HCT116 (cell line): ENCODE measurements around the gene CCDC61. TPM values are rescaled to one million over a fixed set of nuclear protein-coding genes. Genes with fewer than 3 reads are reported as not detected.

Experiments
- ATAC-seq: fragments of 200-7000 bp; cut with Tn5 transposase; 2 replicates; pipeline ENCODE4 v1.9.1; 2020; ENCODE audit warnings: mild to moderate bottlenecking, moderate library complexity
- BruUV-seq: library from RNA; stranded (reverse); fragments of 400-500 nt; replicated peaks from 2 replicates; lab custom pipeline; 2021; lab: Mats Ljungman, UMichigan
- CTCF ChIA-PET: fragments of 300-600 bp; sonication (Branson Sonifier 250); formaldehyde crosslinking; loops from one replicate; lab custom pipeline; 2021; ENCODE audit warnings: antibody characterized with exemption; lab: Charles Lee
- POLR2A ChIA-PET: fragments of 300-600, 350-600 bp; sonication (Branson Sonifier 250); formaldehyde crosslinking; loops from one replicate; lab custom pipeline; 2021; ENCODE audit warnings: antibody characterized with exemption; lab: Charles Lee
- RAD21 ChIA-PET, 2 experiments: fragments of 300-600 bp; sonication (Branson Sonifier 250); formaldehyde crosslinking; loops; one replicate each; lab custom pipeline; 2023; ENCODE audit warnings: low total read pairs in 2 of 2; ENCODE audit not compliant: uncharacterized antibody in 2 of 2, unreplicated experiment in 2 of 2, low non-redundant PET in 1 of 2; lab: Charles Lee
- DNase-seq: peaks from one replicate; pipeline ENCODE4 v3.0.0-alpha.2; 2010; ENCODE audit warnings: low read depth, low spot score
- H2AFZ ChIP-seq: fragments of 200-600 bp; shearing (Covaris generic), sonication (generic); 2 replicates; pipeline ENCODE4 v1.6.1; 2017; ENCODE audit warnings: low read depth, mixed run types, mixed read lengths, antibody characterized with exemption, low read length; ENCODE audit not compliant: poor library complexity, severe bottlenecking
- H3K27ac ChIP-seq: 2 replicates; pipeline ENCODE4 v1.5.1; 2012; ENCODE audit warnings: low read depth, low read length
- H3K27me3 ChIP-seq: fragments of 200-600 bp; sonication (generic); 2 replicates; pipeline ENCODE4 v1.6.1; 2016; ENCODE audit warnings: mixed run types, low read length, mixed read lengths; ENCODE audit not compliant: insufficient read depth
- H3K36me3 ChIP-seq, 2 experiments: fragments of 200-500 bp in 1 of 2; fragments of 200-600 bp in 1 of 2; sonication (Bioruptor generic) in 1 of 2; sonication (generic) in 1 of 2; 2 replicates each; pipeline versions ENCODE4 v1.5.1 to v1.6.1; 2014 to 2016; ENCODE audit warnings: low read length in 2 of 2, inconsistent platforms in 1 of 2, mixed read lengths in 1 of 2, mixed run types in 1 of 2; ENCODE audit not compliant: insufficient read depth in 2 of 2, control insufficient read depth in 1 of 2
- H3K4me1 ChIP-seq, 2 experiments: fragments of 200-600 bp in 1 of 2; sonication (generic) in 1 of 2; 2 replicates each; pipeline versions ENCODE4 v1.5.1 to v1.6.1; 2012 to 2017; ENCODE audit warnings: low read length in 2 of 2, inconsistent platforms in 1 of 2, mild to moderate bottlenecking in 1 of 2, mixed read lengths in 1 of 2, mixed run types in 1 of 2, moderate library complexity in 1 of 2; ENCODE audit not compliant: insufficient read depth in 2 of 2, control insufficient read depth in 1 of 2
- H3K4me2 ChIP-seq: fragments of 200-600 bp; sonication (generic); 2 replicates; pipeline ENCODE4 v1.6.1; 2017; ENCODE audit warnings: mixed run types, low read length, mixed read lengths
- H3K4me3 ChIP-seq, 2 experiments: fragments of 200-600 bp in 1 of 2; sonication (generic) in 1 of 2; replicated peaks in 1 of 2; 2 replicates each; pipeline ENCODE4 v1.5.1; 2011 to 2016; ENCODE audit warnings: low read length in 2 of 2, control low read depth in 1 of 2, low read depth in 1 of 2, mild to moderate bottlenecking in 1 of 2, mixed read lengths in 1 of 2, mixed run types in 1 of 2
- H3K79me2 ChIP-seq: fragments of 200-600 bp; sonication (generic); 2 replicates; pipeline ENCODE4 v1.6.1; 2017; ENCODE audit warnings: mild to moderate bottlenecking, mixed run types, low read length, moderate library complexity, mixed read lengths; ENCODE audit not compliant: insufficient read depth
- H3K9ac ChIP-seq: fragments of 200-600 bp; sonication (generic); 2 replicates; pipeline ENCODE4 v1.6.1; 2016; ENCODE audit warnings: low read length, mixed read lengths
- H3K9me2 ChIP-seq: fragments of 200-600 bp; sonication (generic), shearing (Covaris generic); 2 replicates; pipeline ENCODE4 v1.6.1; 2017; ENCODE audit warnings: mixed run types, mild to moderate bottlenecking, moderate library complexity; ENCODE audit not compliant: insufficient read depth
- H3K9me3 ChIP-seq, 2 experiments: fragments of 200-500 bp in 1 of 2; fragments of 200-600 bp in 1 of 2; sonication (Bioruptor generic) in 1 of 2; sonication (generic) in 1 of 2; 2 replicates each; pipeline ENCODE4 v1.6.1; 2014 to 2017; ENCODE audit warnings: low read length in 2 of 2, mixed read lengths in 2 of 2, inconsistent platforms in 1 of 2, low read depth in 1 of 2, mild to moderate bottlenecking in 1 of 2, mixed run types in 1 of 2, moderate library complexity in 1 of 2; ENCODE audit not compliant: control insufficient read depth in 1 of 2, insufficient read depth in 1 of 2
- H4K20me1 ChIP-seq: fragments of 200-600 bp; sonication (generic), shearing (Covaris generic); 2 replicates; pipeline ENCODE4 v1.6.1; 2017; ENCODE audit warnings: mixed run types, mild to moderate bottlenecking, moderate library complexity; ENCODE audit not compliant: insufficient read depth
- CTCF ChIP-seq, 3 experiments: fragments of 200-600 bp in 1 of 3; sonication (generic) in 1 of 3; IDR thresholded peaks in 2 of 3; conservative IDR thresholded peaks in 1 of 3; 2 replicates each; pipeline ENCODE4 v1.5.1; 2012 to 2017; ENCODE audit warnings: low read depth in 2 of 3, low read length in 2 of 3, antibody characterized with exemption in 1 of 3, borderline replicate concordance in 1 of 3, control low read depth in 1 of 3, mild to moderate bottlenecking in 1 of 3, mixed read lengths in 1 of 3, mixed run types in 1 of 3, moderate library complexity in 1 of 3; ENCODE audit not compliant: insufficient read depth in 1 of 3
- ZNF274 ChIP-seq: fragments of 200-500 bp; sonication (Bioruptor generic); IDR thresholded peaks from 2 replicates; pipeline ENCODE4 v1.6.1; 2014; ENCODE audit warnings: mild to moderate bottlenecking, low read depth, low read length, inconsistent platforms
- intact Hi-C: fragments of 100-400 bp; cut with micrococcal nuclease; formaldehyde crosslinking; loops from 2 replicates; pipeline ENCODE4 v1.10.0; 2022
- total RNA-seq: library from RNA; stranded (reverse); gene quantifications from one replicate; pipeline ENCODE4 v1.2.1, GENCODE V29; 2021; ENCODE audit not compliant: unreplicated experiment
- TF ChIP-seq, protein P1 (sequence below): IDR thresholded peaks from 2 replicates; pipeline ENCODE4 v1.6.1; 2012; ENCODE audit warnings: low read depth

CCDC61 gene
- total RNA-seq, 1 experiment from 2014 or later = 12.2 TPM

DNA sequence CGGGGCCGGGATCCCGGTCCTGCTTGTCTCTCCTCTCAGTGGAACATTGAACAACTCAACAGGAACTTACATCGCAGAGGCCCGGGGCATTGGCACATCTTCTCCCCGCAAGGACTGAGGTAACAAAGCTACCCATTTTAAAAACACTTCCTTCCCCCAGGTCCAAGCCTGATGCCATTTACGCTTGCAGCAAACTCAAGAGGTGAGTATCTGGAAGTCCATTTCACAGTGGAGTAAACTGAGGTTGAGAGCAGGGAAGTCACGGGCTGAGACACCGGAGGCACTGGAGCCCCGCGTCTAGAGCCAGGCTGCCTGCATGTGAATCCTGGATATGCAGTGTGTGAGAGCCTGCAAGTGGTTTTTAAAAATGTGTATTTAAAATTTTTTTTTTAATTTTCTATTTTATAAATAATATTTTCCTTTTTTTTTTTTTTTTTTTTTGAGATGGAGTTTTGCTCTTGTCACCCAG lies 28.1 kb downstream of the CCDC61 start:
- BruUV-seq = no TSS peak
- DNase-seq = no peak
- no peak for TF ChIP-seq ZNF274
- TF ChIP-seq, protein P1, sequence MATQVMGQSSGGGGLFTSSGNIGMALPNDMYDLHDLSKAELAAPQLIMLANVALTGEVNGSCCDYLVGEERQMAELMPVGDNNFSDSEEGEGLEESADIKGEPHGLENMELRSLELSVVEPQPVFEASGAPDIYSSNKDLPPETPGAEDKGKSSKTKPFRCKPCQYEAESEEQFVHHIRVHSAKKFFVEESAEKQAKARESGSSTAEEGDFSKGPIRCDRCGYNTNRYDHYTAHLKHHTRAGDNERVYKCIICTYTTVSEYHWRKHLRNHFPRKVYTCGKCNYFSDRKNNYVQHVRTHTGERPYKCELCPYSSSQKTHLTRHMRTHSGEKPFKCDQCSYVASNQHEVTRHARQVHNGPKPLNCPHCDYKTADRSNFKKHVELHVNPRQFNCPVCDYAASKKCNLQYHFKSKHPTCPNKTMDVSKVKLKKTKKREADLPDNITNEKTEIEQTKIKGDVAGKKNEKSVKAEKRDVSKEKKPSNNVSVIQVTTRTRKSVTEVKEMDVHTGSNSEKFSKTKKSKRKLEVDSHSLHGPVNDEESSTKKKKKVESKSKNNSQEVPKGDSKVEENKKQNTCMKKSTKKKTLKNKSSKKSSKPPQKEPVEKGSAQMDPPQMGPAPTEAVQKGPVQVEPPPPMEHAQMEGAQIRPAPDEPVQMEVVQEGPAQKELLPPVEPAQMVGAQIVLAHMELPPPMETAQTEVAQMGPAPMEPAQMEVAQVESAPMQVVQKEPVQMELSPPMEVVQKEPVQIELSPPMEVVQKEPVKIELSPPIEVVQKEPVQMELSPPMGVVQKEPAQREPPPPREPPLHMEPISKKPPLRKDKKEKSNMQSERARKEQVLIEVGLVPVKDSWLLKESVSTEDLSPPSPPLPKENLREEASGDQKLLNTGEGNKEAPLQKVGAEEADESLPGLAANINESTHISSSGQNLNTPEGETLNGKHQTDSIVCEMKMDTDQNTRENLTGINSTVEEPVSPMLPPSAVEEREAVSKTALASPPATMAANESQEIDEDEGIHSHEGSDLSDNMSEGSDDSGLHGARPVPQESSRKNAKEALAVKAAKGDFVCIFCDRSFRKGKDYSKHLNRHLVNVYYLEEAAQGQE = no peak
- no peak for TF ChIP-seq CTCF (IDR thresholded peaks at IDR 0.05 in 2 of 3, conservative IDR thresholded peaks at IDR 0.05 in 1 of 3; ENCODE audit: borderline replicate concordance in 1 of 3, insufficient read depth in 1 of 3, low read depth in 2 of 3, low read length in 2 of 3)
- Histone ChIP-seq H3K36me3 (0 out of 4 replicates have a peak, but pooled peaks cover 0 to 4% of the 10 kb centered on the region in 2 experiments), H2AFZ (no peak overlapping the region), H3K9me3 (no peaks in the 10 kb centered on the region), H3K27me3 (no peaks in the 10 kb centered on the region), H3K4me1 (peaks cover 0 to 9% of the 10 kb centered on the region in 2 experiments; a peak in 2 of 4 replicates), H3K79me2 (no peaks in the 10 kb centered on the region), H3K9ac (no peak overlapping the region), H3K4me2 (no peak overlapping the region), H3K4me3 (no peak overlapping the region), H3K9me2 (no peaks in the 10 kb centered on the region), H4K20me1 (no peaks in the 10 kb centered on the region), H3K27ac (no peak overlapping the region)
- no peak for ATAC-seq
- intact Hi-C loops = no loop called here
- ChIA-PET POLR2A (no interaction called here), RAD21 (no interaction called here), CTCF (no interaction called here)
